Measurements from ENCODE around the gene TMPRSS5.
"Not testable (repeated sequence)": the region's sequence is repeated elsewhere in the genome, so short reads cannot be mapped to it uniquely, and the experiment has no call there.

Gene TMPRSS5

GRCh38 chr11:113677685-113678084 lies 28.4 kb downstream of the TMPRSS5 start:
- no peak for TF ChIP-seq CTCF (IDR thresholded peaks at IDR 0.05; ENCODE audit: low read depth, low read length, missing control alignments)

GRCh38 chr11:113675565-113675964 lies 30.5 kb downstream of the TMPRSS5 start:
- TF ChIP-seq CTCF (IDR thresholded peaks at IDR 0.05; ENCODE audit: low read depth, low read length, missing control alignments), result no peak
- H3K4me3 ChIP-seq (ENCODE audit: low read depth, low read length), result no peak overlapping the region
- no peak for DNase-seq (ENCODE audit: low read depth)

More at GRCh38 chr11:113677685-113678084, 28.4 kb downstream of the TMPRSS5 start:
- H3K4me3 ChIP-seq (ENCODE audit: low read depth, low read length), result no peak overlapping the region
- no peak for DNase-seq (ENCODE audit: low read depth)

- no peak for DNase-seq (ENCODE audit: low read depth)
- H3K4me3 ChIP-seq (ENCODE audit: low read depth, low read length), result no peak overlapping the region
- TF ChIP-seq CTCF (IDR thresholded peaks at IDR 0.05; ENCODE audit: low read depth, low read length, missing control alignments), result no peak
Measured at GRCh38 chr11:113675003-113675561, 31.0 kb downstream of the TMPRSS5 start.

GRCh38 chr11:113674397-113674685 lies 31.8 kb downstream of the TMPRSS5 start:
- no peak overlapping the region for H3K4me3 ChIP-seq (ENCODE audit: low read depth, low read length)
- no peak for DNase-seq (ENCODE audit: low read depth)
- TF ChIP-seq CTCF (IDR thresholded peaks at IDR 0.05; ENCODE audit: low read depth, low read length, missing control alignments), result no peak

GRCh38 chr11:113673550-113674396 lies 32.3 kb downstream of the TMPRSS5 start:
- TF ChIP-seq CTCF (IDR thresholded peaks at IDR 0.05; ENCODE audit: low read depth, low read length, missing control alignments), result no peak
- DNase-seq (ENCODE audit: low read depth), result no peak
- H3K4me3 ChIP-seq (ENCODE audit: low read depth, low read length), result no peak overlapping the region

GRCh38 chr11:113671914-113672313 lies 34.2 kb downstream of the TMPRSS5 start:
- not testable (repeated sequence) for H3K4me3 ChIP-seq (ENCODE audit: low read depth, low read length); DNase-seq (ENCODE audit: low read depth)

GRCh38 chr11:113670831-113671215 lies 35.3 kb downstream of the TMPRSS5 start:
- no peak for TF ChIP-seq CTCF (IDR thresholded peaks at IDR 0.05; ENCODE audit: low read depth, low read length, missing control alignments)
- H3K4me3 ChIP-seq (ENCODE audit: low read depth, low read length), result no peak overlapping the region
- DNase-seq (ENCODE audit: low read depth), result no peak

Data from GM12864 (cell line).